SK-N-SH treated with all-trans-retinoic acid at 6 μM for 48 hours (cell line): ENCODE measurements around the gene RABGAP1.

ENCODE experiments used
- RARB ChIP-seq: fragments of 250-450 bp; sonication (Bioruptor Pico); IDR thresholded peaks from 2 replicates; pipeline ENCODE4 v1.8.0; 2021; ENCODE audit warnings: mild to moderate bottlenecking, moderate library complexity
- ZC3H10 ChIP-seq: fragments of 250-450 bp; sonication (Bioruptor Pico); IDR thresholded peaks from 2 replicates; pipeline ENCODE4 v1.5.1; 2021; ENCODE audit warnings: mild to moderate bottlenecking, moderate library complexity
- ZFP3 ChIP-seq: fragments of 250-450 bp; sonication (Bioruptor Pico); IDR thresholded peaks from 2 replicates; pipeline ENCODE4 v1.5.0; 2020; ENCODE audit warnings: mild to moderate bottlenecking, moderate library complexity
- ZNF565 ChIP-seq: fragments of 450-650 bp; formaldehyde crosslinking; conservative IDR thresholded peaks from 2 replicates; pipeline ENCODE4 v1.5.0; 2020; ENCODE audit warnings: low read depth, mild to moderate bottlenecking, moderate library complexity

- TF ChIP-seq ZNF565 (CRISPR knock-in tag) (no peak), ZC3H10 (CRISPR knock-in tag) (no peak), ZFP3 (no peak), RARB (CRISPR knock-in tag) (no peak)
Observed at GRCh38 chr9:123005964-123006363, 65.1 kb downstream of the RABGAP1 start.
